DMS79 treated with DMSO at 0.1 percent for 48 hours (cell line): ENCODE measurements around the gene BTBD10.

ENCODE experiments used
- DNase-seq: peaks from one replicate; lab custom pipeline; 2025; lab: John Stamatoyannopoulos, UW

BTBD10 gene

GRCh38 chr11:13339195-13340153 is 123.5 kb downstream of the BTBD10 start:
- no peak for DNase-seq

- peak; percentile 58 for DNase-seq
Observed at GRCh38 chr11:13338427-13339069, 124.5 kb downstream of the BTBD10 start.

GRCh38 chr11:13338019-13338426 is 125.0 kb downstream of the BTBD10 start:
- peak; percentile 58 for DNase-seq
